Keratinocyte (primary cell): ENCODE measurements around the gene LRRC4C.

ENCODE experiments used
- CTCF ChIP-seq, 3 experiments: IDR thresholded peaks in 1 of 3; conservative IDR thresholded peaks in 1 of 3; optimal IDR thresholded peaks in 1 of 3; 2 replicates in 2 of 3; 3 replicates in 1 of 3; pipeline versions ENCODE3 to v1.5.1; 2011; ENCODE audit warnings: low read length in 3 of 3, mild to moderate bottlenecking in 3 of 3, moderate library complexity in 2 of 3, control low read depth in 1 of 3, inconsistent platforms in 1 of 3; ENCODE audit not compliant: insufficient read depth in 2 of 3; ENCODE audit errors: extremely low read depth in 1 of 3
- EZH2 ChIP-seq: IDR thresholded peaks from one replicate; pipeline ENCODE4 v1.6.1; 2012; ENCODE audit warnings: inconsistent platforms, mild to moderate bottlenecking, low read length, moderate library complexity

- TF ChIP-seq CTCF (optimal IDR thresholded peaks at IDR 0.05 in 1 of 3, IDR thresholded peaks at IDR 0.05 in 1 of 3, conservative IDR thresholded peaks at IDR 0.05 in 1 of 3; ENCODE audit: extremely low read depth in 1 of 3, insufficient read depth in 2 of 3, low read length in 3 of 3) (no peak), EZH2 (no peak)
Measured at GRCh38 chr11:41050791-41051190, 408.7 kb downstream of the LRRC4C start.
